ENCODE results near the gene SPRR2A.
"Not testable (repeated sequence)": the region's sequence is repeated elsewhere in the genome, so short reads cannot be mapped to it uniquely, and the experiment has no call there.

The SPRR2A gene

GRCh38 chr1:153057375-153057774 is at the start of gene SPRR2A:
Gene SPRR2A (minus strand): TSS chr1:153057512. CDS start chr1:153056735, 777 bp downstream.
- no peak for DNase-seq (ENCODE audit: low read depth in 2 of 2)

- no peak for DNase-seq (ENCODE audit: low read depth in 2 of 2)
Measured at GRCh38 chr1:153100245-153100644, 42.9 kb upstream of the SPRR2A start.

GRCh38 chr1:153099461-153100045 is 42.2 kb upstream of the SPRR2A start:
- no peak for DNase-seq (ENCODE audit: low read depth in 2 of 2)

GRCh38 chr1:153095764-153096163 is 38.5 kb upstream of the SPRR2A start:
- DNase-seq (ENCODE audit: low read depth in 2 of 2), result no peak

DNA sequence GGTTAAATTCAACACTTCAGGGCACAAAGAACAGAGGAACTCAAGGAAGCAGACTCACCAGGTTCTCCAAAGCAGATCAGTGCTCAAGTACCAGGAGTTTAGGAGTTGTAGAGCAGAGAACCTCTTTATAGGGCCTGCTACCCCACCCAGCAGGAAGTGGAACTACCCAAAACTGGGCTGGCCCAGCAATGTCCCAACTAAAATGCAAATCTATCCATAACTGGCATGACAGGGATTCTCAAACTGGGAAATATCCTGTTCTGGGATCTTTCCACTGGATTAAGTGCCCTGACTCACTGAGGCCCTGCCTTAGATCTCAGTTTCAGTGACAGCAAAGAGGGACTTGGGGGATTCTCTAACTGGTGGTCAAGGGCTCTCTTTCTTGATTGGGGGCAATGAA is 37.1 kb upstream of the SPRR2A start, which contains the start of gene SPRR2E:
Gene SPRR2E, minus strand, starts transcription at position 101 of the 400 bp plus-strand sequence. CDS start 775 bp downstream, outside the sequence.
- DNase-seq (ENCODE audit: low read depth in 2 of 2), result no peak

DNA sequence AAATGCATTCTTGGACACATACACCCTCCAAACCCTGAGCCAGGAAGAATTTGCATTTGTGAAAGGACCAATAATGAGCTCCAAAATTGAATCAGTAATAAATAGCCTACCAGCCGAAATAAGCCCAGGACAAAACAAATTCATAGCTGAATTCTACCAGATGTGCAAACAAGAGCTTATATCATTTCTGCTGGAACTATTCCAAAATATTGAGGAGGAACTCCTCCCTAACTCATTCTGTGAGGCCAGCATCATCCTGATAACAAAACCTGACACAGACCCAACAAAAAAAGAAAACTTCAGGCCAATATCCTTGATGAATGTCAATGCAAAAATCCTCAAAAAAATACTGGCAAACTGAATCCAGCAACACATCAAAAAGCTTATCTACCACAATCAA is 30.3 kb upstream of the SPRR2A start:
- DNase-seq (ENCODE audit: low read depth in 2 of 2), result no peak

DNA sequence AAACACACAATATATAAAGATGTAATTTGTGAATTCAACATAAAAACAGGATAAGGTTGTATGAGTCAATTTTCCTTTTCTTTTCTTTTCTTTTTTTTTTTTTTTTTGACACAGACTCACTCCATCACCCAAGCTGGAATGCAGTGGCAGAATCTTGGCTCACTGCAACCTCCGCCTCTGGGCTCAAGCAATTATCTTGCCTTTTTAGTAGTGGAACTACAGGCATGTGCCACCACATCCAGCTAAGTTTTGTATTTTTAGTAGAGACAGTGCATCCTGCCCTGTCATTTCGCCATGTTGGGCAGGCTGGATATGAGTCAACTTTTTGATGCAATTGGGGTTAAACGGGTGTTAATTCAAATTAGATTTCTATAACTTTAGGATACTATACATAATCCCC is 24.4 kb upstream of the SPRR2A start:
- DNase-seq (ENCODE audit: low read depth in 2 of 2), result no peak

GRCh38 chr1:153072806-153073726 is 15.8 kb upstream of the SPRR2A start:
- no peak for DNase-seq (ENCODE audit: low read depth in 2 of 2)

DNA sequence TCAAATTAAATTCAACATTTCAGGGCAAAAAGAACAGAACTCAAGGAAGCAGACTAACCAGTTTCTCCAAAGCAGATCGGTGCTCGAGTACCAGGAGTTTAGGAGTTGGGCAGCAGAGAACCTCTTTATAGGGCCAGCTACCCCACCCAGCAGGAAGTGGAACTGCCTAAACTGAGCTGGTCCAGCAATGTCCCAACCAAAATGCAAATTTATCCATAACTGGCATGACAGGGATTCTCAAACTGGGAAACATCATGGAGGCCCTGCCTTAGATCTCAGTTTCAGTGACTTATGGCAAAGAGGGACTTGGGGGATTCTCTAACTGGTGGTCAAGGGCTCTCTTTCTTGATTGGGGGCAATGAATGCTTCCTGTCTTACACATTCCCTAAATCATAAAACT is 14.2 kb upstream of the SPRR2A start, which contains the start of gene SPRR2B:
Gene SPRR2B, minus strand, starts transcription at position 101 of the 400 bp plus-strand sequence. CDS start 772 bp downstream, outside the sequence.
- DNase-seq (ENCODE audit: low read depth in 2 of 2), result no peak

DNA sequence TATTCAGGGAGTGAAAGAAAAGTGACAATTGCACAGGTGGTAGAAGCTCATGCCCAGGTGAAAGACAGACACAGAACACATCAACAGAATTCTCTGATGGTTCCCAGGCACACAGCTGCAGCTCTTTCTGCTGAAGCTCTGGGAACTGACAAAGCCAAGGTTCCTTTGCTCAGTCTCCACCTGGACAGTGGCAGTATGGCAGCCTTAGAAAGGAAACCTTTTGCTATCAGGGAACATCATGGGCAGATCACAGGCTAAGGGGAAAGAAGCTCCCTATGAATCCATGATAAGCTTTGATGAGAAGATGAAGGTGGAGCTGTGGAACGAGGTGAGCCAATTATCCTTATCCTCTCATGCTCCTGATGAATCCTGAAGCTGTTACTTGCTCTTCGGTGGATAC is 12.9 kb upstream of the SPRR2A start:
- DNase-seq (ENCODE audit: low read depth in 2 of 2), result no peak

DNA sequence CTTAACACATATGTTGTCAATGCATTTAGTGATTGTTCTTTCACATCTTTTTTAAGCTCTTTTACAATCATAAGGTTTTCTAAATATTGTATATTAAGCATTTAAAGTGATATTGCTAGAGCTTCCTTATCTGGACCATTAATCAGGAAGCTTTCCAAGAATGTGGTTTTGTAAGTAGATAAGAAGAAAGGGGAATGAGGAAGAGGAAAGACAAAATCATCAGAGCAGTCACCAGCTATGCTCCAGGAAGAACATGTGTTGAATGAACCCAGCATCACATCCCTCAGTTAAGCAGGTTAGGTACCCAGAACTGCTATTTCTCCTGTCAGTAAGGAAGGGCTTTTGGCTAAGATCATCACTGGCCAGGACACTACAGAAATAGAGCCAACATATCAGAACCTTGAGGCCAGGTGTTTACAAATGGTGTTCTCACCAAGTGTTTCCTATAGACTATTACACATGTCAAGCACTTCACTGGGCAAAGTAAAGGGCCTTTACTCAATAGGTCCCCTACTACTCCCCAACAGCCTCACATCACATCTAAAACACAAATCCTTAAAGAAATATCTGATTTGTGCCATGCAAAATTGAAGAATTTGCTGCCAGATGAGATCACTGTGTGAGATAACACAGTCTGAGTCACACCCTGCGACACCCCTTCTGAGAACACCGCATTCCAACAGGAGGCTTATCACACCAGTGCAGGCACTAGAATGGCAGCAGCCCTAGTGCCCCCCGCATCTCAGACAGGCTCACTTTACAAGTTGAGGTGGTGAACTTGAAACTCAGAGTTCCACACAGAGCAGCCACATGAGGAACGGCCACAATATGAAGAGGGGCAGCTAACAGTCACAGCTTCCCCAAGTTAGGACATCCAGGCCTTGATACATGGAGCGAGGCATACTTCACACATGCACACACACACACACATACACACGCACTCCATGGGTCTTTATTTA is 1.8 kb upstream of the SPRR2A start:
- no peak for DNase-seq (ENCODE audit: low read depth in 2 of 2)

DNA sequence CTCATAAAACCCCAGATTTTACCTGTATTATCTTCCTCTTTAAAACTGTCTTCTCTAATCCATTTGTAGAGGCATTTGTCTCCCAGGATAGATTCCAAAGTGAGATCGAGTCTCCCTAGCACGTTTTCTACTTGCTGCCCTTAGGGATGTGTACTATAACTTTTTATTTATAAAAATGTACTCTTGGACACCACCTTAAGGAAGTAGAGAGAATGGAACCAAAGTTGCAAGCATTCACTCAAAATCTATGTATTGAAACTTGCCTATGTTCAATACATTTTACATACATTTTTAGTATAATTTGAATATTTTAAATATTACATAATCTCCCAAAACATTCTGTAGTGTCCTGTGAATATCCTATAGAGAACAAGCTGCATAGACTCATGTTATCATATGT is 842 bp upstream of the SPRR2A start:
- DNase-seq (ENCODE audit: low read depth in 2 of 2), result no peak

DNA sequence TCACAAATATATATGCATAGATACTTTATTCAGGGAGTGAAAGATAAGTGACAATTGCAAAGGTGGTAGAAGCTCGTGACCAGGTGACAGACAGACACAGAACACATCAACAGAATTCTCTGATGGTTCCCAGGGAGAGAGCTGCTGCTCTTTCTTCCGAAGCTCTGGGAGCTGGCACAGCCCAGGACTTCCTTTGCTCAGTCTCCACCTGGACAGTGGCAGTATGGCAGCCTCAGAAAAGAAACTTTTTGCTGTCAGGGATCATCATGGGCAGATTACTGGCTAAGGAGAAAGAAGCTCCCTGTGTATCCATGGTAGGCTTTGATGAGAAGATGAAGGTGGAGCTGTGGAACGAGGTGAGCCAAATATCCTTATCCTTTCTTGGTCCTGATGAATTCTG is 1.2 kb downstream of the SPRR2A start:
- DNase-seq (ENCODE audit: low read depth in 2 of 2), result not testable (repeated sequence)

DNA sequence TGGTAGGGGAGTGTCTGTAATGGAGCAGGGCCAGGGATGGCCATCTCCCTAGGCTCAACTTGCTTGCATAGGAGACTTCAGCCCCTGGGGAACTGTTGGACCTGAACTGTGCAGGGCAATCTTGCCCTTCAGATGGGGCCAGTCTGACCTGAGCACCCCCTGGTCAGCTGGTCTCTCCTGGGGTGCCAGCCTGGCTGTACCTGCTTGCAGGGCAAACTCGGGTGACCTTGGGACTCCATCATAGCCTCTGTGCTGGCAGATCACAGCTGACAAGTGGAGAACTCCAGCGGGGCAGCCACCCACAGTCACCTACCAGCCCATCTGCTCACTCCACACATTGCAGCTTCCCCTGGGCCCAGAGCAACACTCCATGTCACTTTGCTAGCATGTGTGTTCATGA is 8.1 kb downstream of the SPRR2A start:
- no peak for DNase-seq (ENCODE audit: low read depth in 2 of 2)

GRCh38 chr1:153040950-153041631 is 16.2 kb downstream of the SPRR2A start, which contains the start of gene SPRR2D:
Gene SPRR2D (minus strand): TSS chr1:153041120. CDS start chr1:153040346, 774 bp downstream.
- no peak for DNase-seq (ENCODE audit: low read depth in 2 of 2)

DNA sequence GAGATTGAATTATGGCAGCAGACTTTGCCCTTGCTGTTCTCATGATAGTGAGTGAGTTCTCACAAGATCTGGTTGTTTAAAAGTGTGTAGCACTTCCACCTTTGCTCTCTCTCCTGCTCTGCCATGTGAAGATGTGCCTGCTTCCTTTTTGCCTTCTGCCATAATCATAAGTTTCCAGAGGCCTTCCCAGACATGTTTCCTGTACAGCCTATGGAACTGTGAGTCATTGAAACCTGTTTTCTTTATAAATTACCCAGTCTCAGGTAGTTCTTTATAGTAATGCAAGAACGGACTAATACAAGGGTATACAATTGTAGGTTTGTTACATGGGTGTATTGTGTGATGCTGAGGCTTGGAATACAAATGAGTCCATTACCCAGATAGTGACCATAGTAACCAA is 22.1 kb downstream of the SPRR2A start:
- no peak for DNase-seq (ENCODE audit: low read depth in 2 of 2)

DNA sequence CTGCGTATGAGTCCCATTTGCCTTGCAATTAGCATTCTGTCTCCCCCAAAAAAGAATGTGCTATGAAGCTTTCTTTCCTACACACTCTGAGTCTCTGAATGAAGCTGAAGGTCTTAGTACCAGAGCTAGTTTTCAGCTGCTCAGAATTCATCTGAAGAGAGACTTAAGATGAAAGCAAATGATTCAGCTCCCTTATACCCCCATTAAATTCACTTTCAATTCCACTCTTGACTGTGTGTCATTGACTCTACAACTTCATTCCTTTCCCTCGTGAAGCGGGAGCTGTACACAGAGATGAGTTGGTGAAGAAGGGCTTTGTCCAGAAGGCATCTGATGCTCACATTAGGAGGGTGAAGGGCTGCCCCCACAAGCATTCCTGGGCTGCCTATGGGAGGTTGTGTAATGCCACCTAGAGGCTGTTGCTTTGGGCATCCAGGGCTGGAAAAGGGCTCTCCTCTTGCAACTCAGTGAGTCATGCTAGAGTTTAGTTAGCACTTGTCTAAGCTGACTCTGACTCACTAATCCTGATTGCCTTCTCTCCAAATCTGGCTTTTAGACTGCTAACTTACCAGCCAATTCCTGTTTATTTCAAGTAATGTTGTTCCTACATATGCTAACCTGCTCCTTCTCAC is 24.5 kb downstream of the SPRR2A start:
- no peak for DNase-seq (ENCODE audit: low read depth in 2 of 2)

GRCh38 chr1:153032073-153032472 is 25.2 kb downstream of the SPRR2A start:
- no peak for DNase-seq (ENCODE audit: low read depth in 2 of 2)

DNA sequence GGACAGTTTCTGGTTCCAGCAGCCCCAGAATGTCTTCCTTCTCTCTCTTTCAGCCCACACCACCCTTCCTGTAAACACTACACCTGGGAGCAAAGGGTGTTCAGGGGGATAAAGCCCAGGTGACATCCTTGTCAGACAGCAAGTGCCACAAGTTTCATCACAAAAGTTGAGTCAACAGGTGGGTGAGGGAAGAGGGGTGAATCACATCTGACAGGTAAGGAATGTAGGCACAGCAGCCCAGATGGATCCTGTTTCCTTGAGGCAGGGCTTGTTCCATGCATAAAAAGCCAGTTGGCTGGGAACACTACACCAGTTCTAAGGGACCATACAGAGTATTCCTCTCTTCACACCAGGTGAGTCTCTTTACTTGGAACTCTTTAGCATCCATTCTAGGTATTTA is 26.4 kb downstream of the SPRR2A start, which contains the start of gene SPRR1B:
Gene SPRR1B, plus strand, starts transcription at position 309 of the 400 bp plus-strand sequence. CDS start 1,143 bp downstream, outside the sequence.
- DNase-seq (ENCODE audit: low read depth in 2 of 2), result no peak

GRCh38 chr1:153028766-153029165 is 28.5 kb downstream of the SPRR2A start:
- no peak for DNase-seq (ENCODE audit: low read depth in 2 of 2)
